ENCODE data around the gene SELENOW. TPM values are rescaled to one million over a fixed set of nuclear protein-coding genes. Genes with fewer than 3 reads are reported as not detected.

Gene SELENOW
- polyA plus RNA-seq, 3 donors from 2014 or later, result 294 to 618 (median 368) TPM

DNA sequence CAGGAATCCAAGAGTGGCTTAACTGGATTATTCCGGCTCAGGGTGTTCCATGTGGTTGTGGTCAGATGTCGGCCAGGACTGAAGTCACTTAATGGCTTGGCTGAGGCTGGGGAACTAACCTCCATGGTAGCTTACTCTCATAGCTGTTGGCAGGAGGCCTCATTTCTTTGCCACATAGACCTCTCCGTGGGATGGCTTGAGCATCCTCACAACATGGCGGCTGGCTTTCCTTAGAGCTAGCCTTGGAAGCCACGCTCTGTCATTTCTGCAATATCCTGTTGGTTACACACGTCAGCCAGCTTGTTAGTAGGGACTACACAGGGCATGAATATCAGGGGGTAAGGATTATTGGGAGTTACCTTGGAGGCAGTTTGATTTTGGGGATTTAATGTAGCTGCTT is 48.3 kb downstream of the SELENOW start:
- Mint-ChIP-seq H3K27me3 (ENCODE audit: low read depth in 3 of 3) (peaks cover 0 to 8% (median 6%) of the 10 kb centered on the region in 3 donors), H3K4me1 (no peaks in the 10 kb centered on the region), H3K36me3 (no peaks in the 10 kb centered on the region), H3K4me3 (no peak overlapping the region), H3K27ac (no peak overlapping the region), H3K9me3 (no peaks in the 10 kb centered on the region)
- no peak for DNase-seq

DNA sequence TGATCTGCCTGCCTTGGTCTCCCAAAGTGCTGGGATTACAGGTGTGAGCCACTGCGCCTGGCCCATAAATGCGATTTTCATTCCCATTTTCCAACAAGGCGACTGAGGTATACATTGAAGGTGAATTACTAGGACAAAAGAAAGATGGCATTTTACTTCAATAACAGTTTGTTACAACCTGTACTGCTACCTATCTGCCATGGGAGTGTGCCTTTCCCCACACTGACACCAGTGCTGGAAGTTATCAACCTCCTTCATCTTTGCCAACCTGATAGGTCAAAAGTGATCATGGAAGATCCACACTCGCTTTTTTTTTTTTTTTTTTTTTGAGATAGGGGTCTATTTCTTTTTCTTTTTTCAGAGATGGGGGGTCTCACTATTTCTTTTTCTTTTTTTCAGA is 54.2 kb downstream of the SELENOW start:
- no peak overlapping the region for H3K27ac Mint-ChIP-seq
- H3K27me3 Mint-ChIP-seq (ENCODE audit: low read depth in 3 of 3), result peaks cover 2 to 7% (median 3%) of the 10 kb centered on the region in 3 donors
- no peaks in the 10 kb centered on the region for H3K9me3 Mint-ChIP-seq
- H3K36me3 Mint-ChIP-seq, result no peaks in the 10 kb centered on the region
- no peak overlapping the region for H3K4me3 Mint-ChIP-seq
- H3K4me1 Mint-ChIP-seq, result no peaks in the 10 kb centered on the region
- DNase-seq, result no peak

Other genes starting within 250 kb of the SELENOW start
- not detected for gene ZNF541, start 205.6 kb upstream of the SELENOW start, polyA plus RNA-seq
- gene BICRA, start 169.6 kb upstream of the SELENOW start, polyA plus RNA-seq, result 1 to 10 TPM in 1 of 3 donors, under 1 TPM in 1, not detected in 1; 0.36 to 1.9 TPM
- not detected for gene EHD2, start 65.3 kb upstream of the SELENOW start, polyA plus RNA-seq
- 100 to 1,000 TPM in 2 of 3 donors, 10 to 100 TPM in 1; 72.0 to 234 (median 101) TPM for gene NOP53, start 33.2 kb upstream of the SELENOW start, polyA plus RNA-seq
- not detected for gene TPRX1, start 25.8 kb downstream of the SELENOW start, polyA plus RNA-seq
- gene CRX, start 43.2 kb downstream of the SELENOW start, polyA plus RNA-seq, result not detected
- gene TPRX2, start 80.5 kb downstream of the SELENOW start, polyA plus RNA-seq, result not detected
- not detected for gene SULT2A1, start 107.6 kb downstream of the SELENOW start, polyA plus RNA-seq
- not detected for gene BSPH1, start 213.5 kb downstream of the SELENOW start, polyA plus RNA-seq
- not detected for gene ELSPBP1, start 215.9 kb downstream of the SELENOW start, polyA plus RNA-seq